ENCODE results near the gene MMP13.
"Not testable (repeated sequence)": the region's sequence is repeated elsewhere in the genome, so short reads cannot be mapped to it uniquely, and the experiment has no call there.

Gene MMP13

DNA sequence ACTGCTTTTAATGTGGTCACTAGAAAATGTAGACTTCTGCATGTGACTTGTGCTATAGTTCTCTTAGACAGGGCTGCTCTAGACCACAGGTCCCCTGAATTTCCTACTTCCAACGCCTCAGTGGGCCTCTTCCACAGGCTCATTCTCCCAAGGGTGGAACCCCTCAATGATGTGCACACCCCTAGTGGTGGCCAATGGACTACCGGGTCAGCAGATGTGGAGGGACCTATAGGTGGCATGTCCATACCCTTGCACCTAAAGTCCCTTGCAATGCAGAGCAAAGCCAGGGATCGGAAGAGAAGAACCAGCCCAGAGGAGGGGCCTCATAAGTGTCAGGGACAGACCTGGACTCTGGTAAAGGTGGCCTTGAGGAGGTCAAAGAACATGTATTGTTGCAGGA, 20.0 kb downstream of the MMP13 start:
- DNase-seq, result no peak

DNA sequence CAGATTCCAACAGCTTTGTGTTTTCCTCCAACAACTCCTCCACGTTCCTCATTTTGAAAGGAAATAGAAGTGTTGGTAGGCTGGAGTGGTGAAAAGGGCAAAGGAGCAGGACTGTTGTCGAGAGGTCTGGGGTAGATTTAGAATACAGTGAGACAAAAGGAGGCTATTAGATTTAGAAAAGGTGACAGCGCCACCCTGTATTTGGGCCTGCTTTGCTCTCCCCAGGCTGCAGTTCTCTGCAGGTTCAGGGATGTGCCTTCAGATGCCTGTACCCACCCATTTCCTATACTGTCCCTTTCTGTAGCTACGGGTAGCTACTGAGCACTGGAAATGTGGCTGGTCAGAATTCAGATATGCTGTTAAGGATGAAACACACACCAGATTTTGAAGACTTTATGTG, 20.8 kb downstream of the MMP13 start:
- DNase-seq, result no peak

DNA sequence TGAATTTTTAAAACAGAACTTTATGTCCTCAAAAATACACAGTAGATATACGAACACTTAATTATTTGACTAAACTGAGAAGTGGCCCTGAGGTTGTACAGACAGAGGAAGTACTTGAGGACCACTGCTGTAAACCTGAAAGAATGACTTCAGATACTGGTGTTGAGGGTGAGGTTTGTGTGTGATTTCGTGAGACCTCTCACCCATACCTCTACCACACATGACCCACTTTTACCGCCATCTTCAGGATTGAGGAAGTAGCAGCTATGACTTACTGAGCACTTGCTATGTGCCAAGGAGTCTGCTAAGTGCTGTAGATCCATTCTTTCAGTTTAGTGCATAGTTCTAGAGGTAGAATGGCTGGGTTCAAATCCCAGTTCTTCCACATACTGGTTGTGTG, 21.9 kb downstream of the MMP13 start:
- no peak for DNase-seq

DNA sequence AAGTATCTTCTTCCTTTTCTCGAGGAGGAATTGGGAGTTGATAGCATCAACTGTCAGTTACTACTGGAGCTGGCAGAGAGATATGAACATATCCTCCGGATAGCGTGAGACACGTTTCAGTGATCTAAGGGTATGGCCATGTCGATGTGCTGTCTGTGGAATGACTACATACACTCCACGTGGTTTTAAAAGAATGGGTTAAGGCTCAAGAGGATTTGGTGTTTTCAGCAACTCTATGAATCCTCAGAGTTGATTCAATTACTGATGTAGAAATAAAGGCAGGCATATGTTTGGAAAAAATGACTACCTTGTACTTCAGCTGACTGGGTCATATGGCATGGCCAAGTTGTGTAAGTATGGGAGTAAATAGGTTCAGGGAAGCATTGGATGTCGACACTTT, 22.9 kb downstream of the MMP13 start:
- no peak for DNase-seq

DNA sequence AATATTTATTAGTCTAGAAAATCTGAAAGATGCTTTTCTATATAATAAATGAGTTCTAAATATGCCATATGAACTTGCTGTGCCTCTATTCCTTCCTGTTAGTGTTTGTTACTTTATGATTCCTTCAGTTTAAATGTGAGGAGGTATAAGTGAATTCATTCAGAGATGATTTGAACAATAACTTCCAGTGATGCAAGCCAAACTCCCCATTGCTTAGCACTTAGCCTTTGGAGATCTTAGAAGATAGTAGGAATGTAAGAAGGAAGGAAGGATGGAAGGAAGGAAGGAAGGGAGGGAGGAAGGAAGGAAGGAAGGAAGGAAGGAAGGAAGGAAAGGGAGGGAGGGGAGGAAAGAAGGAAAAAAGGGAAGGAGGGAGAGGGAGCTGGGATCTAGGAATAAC, 25.1 kb downstream of the MMP13 start:
- no peak for DNase-seq

DNA sequence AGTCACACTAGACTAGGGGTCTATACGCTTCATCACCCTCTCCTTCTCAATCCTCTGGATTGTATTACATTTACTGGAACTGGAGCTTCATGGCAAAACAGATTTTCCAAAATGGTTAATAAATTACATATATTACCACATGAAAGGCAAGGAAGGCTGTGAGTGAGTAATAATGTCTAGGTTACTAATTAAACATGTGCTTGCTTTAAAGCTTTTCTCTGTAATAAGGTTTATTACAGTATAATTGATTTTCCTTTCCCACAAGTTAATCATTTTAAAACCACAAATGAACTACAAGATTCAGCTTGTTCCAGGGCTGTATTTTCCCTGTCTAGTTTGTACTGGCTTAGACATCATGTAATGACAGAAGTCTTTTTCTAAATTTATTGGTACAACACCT, 25.6 kb downstream of the MMP13 start:
- no peak for DNase-seq

DNA sequence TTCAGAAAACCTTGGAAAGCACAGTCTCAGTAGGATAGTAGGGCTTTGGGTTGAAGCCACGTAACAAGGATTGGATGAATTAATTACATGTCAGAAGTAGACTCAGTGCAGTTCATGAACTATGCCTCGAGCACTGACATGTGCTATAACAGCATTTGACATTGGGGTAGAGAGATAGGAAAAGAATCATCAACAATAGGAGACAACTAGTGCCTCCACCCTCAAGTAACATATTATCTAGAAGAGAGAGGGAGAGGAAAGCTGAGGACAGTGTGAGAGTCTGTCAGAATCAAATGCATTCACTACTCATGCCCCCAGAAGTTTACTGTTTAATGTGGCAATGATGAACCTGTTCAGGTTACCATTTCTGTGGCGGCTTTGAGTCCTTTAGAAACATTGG, 26.4 kb downstream of the MMP13 start:
- DNase-seq, result no peak

DNA sequence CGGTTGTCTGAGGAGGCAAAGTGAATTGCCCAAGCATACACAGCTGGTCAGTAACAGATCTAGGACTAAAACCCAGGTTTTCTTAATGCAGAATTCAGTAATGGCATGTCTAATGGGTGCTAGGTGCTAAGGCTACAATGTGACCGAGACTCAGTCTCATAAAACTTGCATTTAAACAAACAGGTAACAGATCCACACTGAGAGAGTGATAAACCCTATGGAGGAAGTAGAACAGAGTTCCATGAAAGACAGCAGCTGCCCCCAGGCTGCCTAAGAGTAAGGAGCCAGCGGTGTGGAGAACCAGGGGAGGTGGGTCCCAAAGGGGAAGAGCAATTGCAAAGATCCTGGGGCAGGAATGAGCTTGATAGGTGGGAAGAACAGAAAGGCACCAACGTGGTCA, 27.3 kb downstream of the MMP13 start:
- DNase-seq, result no peak

DNA sequence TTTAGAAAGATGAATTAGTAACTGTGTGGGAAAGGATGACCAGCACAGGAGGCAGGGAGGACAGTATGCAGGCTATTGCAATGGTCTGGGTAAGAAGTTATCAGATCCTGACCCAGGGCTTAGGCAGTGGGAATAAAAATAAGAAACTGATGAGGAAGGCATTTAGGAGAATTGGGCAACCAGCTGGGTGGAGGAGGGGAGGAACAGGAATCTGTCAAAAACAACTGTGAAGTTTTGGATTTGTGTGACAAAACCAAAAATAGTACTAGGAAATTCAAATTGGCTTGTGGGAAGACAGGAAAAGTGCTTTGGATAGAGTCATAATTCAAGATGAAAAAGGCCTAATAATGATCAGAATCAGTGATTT, 27.9 kb downstream of the MMP13 start:
- DNase-seq, result no peak

DNA sequence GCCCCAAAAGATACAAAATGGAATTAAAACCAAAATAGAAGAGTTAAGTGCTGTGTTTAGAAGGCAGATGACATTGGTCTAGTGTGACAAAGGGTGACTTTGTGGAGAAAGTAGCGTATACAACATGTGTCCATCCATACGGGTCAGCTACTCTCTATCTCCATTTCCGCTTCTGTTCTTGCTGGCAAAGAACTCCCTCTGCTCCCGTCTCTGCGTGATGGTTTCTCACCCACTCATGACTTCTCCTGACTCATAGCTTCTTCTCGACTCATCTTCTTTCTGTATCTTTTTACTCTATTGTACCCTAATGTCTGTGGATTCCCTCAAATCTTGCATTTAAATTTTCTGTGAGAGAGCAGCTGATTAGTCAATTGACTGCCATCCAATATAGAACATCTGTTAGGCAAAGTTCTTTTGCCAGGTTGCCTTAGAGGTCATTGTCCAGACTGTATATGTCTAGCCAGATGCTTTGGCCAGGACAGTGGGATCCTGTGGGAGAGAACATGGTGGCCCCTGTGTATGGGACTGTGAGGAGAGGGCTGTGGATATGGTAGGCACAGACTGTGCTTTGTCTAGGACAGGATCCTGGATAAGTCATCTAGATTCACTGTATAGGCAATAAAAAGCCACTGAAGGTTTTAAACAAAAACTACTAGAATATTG, 28.4 kb downstream of the MMP13 start:
- DNase-seq, result no peak

DNA sequence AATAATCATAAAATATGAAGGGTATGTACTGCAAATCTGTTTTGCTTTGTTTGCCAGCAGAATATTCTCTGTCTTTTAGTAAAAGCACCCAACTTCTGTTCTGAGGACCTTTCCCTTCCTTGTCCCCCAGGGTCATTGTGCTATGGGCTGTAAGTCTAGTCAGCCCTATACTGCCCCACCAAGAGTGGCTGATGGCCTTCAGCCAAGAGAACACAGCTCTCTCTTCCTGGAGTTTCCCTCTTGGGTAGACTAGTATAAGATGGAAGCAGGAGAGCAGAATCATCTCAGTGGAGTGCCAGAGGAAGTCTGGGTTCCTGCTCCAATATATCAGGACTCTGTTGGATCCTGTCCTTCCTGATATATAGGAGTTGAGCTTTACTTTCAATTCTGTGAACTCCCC, 29.0 kb downstream of the MMP13 start:
- DNase-seq, result no peak

DNA sequence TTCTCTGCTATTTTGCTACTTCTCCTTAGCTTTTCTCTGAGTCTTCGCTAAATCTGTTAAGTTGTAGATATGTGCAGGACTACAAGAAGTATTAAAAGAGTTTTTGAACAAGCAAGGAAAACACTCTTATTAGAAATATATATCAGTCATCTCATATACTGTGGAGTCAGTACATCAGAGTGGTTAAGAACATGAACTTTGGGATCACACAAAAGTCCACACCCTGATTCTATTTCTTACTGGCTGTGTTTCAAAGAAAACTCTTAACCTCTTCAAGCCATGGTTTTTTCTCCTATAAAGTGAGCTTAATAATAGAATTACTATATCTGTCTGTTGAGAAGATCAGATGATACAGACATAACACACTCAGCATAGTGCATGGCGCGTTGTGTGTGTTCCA, 29.5 kb downstream of the MMP13 start:
- DNase-seq, result no peak

DNA sequence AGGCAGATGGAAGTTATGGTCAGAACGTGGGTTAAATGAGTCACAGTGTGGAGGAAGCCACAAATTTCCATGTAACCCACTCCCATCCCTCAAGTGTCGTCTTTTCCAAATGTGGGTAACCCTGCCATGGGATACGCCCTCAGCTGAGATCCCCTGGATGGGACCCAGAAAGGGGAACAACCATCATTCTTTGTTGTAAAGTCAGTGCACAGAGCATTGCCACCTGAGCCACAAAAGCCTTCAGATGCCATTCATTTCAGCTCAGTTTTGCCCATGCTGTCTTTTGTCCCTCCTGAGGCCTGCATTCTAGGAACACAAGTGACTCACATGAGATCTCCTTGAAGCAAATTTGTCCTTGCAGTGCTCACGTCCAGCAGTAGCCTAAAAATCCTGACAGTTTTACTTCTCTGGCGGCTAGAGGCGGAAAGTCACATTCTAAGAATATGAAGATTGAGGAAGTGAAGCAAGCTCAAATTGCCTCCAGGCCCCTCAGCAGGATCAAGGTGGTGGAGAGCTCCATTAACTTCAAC, 30.6 kb downstream of the MMP13 start:
- DNase-seq, result no peak

DNA sequence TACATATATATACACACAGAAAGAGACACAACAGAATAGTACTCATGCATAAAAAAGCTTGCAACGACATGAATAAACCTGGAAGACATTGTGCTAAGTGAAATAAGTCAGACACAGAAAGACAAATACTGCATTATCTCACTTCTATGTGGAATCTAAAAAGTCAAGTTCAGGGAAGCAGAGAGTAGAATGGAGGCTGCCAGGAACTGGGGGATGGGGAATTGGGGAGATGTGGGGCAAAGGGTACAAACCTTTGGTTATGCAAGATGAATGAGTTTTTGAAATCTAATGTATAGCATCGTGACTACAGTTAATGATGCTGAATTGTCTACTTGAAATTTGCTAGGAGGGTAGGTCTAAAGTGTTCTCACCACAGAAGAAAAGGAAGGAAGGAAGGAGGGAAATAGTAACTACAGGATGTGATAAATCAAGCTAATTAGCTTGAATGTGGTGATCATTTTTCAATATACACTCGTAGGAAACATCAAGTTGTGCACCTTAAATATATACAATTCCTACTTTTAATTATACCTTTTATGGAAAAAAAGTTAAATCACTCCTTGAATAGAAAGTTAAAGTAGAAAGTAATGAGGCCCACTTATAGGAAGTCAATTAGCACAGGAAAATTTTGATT, 33.8 kb downstream of the MMP13 start:
- DNase-seq, result no peak

DNA sequence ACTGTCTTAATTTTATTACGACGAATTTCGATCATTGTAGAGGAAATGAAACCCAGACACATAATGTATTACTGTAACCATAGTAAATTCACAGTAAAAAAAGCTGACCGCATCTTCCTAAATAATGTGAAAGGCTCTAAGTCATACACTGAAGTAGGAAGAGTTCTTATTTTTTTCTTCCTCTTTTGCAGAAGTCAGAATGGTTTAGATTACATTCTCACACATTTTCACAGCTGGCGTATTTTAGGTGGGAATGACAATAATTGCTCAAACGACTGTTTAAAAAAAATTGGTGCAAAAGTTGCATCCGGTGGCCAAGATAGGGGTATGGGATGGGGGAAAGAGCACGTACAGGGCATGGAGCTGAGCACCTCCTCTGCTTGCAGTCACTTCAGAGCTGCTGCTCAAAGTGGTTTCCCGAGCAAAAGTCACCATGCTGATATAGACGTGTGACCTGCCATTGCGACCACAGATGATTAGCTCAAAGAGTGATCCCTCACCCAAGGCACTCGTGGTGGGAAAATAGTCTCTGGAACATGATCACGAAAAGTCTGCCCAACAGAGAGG, 35.3 kb downstream of the MMP13 start:
- DNase-seq, result no peak

DNA sequence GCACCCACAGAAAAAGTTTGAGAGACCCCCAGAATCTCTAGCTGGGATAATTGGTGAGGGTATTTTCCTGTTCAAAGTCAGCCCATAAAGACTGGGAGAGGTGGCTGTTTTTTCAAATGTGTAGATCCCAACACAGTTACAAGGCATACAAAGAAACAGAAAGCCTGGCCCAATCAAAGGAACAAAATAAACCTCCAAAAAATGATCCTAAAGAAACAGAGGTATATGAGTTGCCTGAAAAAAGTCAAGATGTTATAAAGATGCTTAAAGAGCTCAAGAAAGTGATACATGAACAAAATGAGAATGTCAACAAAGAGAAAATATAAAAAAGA, 40.5 kb downstream of the MMP13 start:
- DNase-seq, result no peak

DNA sequence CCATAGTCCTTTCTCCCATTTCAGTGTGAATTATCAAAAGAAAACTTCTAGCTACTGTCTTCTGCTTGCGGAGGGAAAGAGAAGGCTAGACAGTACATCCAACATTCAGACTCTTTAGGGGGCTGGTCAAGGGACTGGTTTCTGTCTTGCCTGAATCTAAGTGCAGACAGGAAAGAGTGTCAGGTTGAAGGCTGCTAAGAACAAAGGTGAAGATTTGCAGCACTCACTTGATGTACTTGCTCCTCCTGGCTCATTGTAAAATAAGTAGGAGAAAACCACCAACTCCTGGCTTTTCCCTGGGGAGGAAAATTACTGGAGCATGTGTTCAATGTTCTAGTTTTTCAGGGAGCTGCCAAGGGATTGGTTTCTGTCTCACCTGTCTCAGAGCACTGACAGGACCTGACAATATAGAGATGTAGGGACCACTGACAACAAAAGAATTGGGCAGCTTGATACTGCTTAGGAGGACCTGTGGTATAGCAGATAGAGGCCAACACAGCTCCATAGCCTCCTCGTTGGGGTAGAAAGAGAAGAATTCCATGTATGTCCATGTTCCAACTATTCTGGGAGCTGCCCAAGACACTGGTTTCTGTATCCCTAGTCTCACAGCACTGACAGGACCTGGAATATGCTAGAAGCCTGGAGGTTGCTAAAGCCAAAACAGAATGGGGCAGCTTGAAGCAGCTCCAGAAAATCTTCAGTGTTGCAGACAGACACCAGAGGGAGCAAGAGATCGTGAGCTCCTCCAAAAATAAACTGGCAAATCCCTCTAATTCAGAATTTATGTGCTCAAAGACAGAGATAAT, 41.1 kb downstream of the MMP13 start:
- DNase-seq, result peak; percentile 9

DNA sequence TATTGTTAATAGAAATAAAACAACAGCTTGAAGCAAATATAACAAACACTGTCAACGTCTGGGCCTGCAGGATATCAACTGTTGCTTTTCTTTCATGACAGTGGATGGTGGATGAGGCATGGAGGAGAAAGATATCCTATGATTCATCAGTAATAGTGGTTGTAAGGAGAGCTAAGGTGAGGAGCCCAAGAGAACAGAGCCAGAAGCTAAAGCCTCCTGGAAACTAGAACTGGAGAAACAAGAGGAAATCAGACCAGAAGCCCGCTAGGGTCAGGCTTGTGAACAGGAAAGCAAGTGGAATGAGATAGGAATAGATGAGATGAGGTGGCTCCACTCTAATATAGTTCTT, 43.1 kb downstream of the MMP13 start:
- no peak for DNase-seq

DNA sequence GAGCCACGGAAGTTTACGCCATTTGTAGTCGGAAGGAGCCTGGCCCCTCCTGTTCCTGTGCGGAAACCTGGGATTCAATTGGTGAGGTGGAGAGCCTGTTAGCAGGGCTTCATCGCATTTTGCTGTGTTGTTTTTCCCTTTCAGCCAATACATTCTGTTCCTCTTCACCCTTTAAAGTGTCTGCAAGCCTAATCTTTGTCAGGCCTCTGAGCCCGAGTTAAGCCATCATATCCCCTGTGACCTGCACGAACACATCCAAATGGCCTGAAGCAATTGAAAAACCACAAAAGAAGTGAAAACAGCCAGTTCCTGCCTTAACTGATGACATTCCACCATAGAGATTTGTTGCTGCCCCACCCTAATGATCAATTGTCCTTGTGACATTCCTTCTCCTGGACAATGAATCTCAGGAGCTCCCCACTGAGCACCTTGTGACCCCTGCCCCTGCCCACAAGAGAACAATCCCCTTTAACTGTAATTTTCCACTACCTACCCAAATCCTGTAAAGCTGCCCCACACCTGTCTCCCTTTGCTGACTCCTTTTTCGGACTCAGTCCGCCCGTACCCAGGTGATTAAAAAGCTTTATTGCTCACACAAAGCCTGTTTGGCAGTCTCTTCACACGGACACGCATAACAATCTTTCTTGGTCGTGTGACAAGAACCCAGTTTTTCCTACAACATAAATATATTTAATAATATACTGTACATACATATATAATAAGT, 43.6 kb downstream of the MMP13 start:
- no peak for DNase-seq

DNA sequence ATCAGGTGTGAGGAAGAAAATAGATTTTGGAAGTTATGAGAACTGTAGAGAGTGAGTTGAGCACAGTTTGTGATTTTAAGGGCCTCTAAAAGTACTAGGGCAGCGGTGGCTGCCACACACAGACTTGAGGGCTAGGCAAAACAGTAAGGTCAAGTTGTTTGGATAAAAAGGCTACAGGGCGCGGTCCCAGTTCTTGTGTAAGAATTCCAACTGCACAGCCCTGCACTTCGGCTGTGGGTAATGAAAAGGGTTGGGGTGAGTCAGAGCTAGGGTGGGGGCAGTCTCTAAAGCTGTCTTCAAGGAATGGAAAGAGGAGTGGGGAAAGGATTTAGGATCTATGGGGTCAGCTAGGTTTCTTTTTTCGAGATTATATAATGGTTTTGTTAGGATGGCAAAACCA, 49.7 kb downstream of the MMP13 start:
- DNase-seq, result not testable (repeated sequence)

DNA sequence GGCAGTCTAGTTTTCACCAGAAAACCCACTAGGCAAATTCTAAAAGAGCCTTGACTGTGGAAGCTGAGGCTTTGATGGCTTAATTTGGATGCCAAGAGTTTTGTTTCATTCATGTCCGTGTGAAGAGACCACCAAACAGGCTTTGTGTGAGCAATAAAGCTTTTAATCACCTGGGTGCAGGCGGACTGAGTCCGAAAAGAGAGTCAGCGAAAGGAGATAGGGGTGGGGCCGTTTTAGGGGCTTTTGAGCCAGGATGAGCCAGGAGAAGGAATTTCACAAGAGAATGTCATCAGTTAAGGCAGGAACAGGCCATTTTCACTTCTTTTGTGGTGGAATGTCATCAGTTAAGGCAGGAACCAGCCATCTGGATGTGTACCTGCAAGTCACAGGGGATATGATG, 51.6 kb downstream of the MMP13 start:
- DNase-seq, result not testable (repeated sequence)

DNA sequence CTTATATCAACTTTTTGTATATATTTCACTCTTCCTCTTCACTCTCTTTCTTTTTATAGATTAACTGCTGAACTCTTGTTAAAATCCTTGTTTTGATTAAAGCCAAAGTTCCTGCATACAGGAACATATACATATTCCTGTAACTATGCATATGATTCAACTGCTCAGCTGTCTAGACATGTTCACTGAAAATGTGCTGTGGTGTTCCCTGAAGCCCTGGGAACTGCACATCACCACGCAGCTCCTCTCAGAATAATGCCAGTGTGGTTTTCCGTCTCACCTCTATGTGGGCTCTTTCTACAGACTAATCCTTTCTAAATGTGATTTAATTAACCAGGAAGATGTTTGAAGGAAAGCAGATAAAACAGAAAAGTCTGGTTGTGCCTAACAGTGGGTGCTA, 55.2 kb downstream of the MMP13 start:
- no peak for DNase-seq

All from activated CD4-positive, alpha-beta T cell treated with anti-CD3 and anti-CD28 coated beads for 48 hours (primary cell).